ENCODE data around the gene BBS9. TPM values are rescaled to one million over a fixed set of nuclear protein-coding genes. Genes with fewer than 3 reads are reported as not detected.
"Not testable (repeated sequence)": the region's sequence is repeated elsewhere in the genome, so short reads cannot be mapped to it uniquely, and the experiment has no call there.

Gene BBS9
- total RNA-seq, 4 donors from 2014 or later, result 11.2 to 34.5 (median 20.4) TPM

GRCh38 chr7:33471636-33472242 is 342.4 kb downstream of the BBS9 start:
- Histone ChIP-seq H3K27me3 (no peaks in the 10 kb centered on the region), H3K9me3 (no peaks in the 10 kb centered on the region), H3K27ac (no peak overlapping the region), H3K4me3 (no peak overlapping the region), H3K36me3 (no peaks in the 10 kb centered on the region), H3K4me1 (no peaks in the 10 kb centered on the region)
- no peak for ATAC-seq
- TF ChIP-seq POLR2AphosphoS5 (IDR thresholded peaks at IDR 0.05), result no peak
- no peak for TF ChIP-seq EP300 (IDR thresholded peaks at IDR 0.05)
- no peak for TF ChIP-seq POLR2A (IDR thresholded peaks at IDR 0.05)
- TF ChIP-seq CTCF (IDR thresholded peaks at IDR 0.05), result no peak
- 93% methylated on average over 2 to 3 of the region's 3 CpGs for WGBS, 2 donors (ENCODE audit: low coverage in 1 of 2)

GRCh38 chr7:33472348-33473025 is 343.1 kb downstream of the BBS9 start:
- Histone ChIP-seq H3K36me3 (no peaks in the 10 kb centered on the region), H3K4me3 (no peak overlapping the region), H3K27me3 (no peaks in the 10 kb centered on the region), H3K4me1 (no peaks in the 10 kb centered on the region), H3K9me3 (no peaks in the 10 kb centered on the region), H3K27ac (no peak overlapping the region)
- ATAC-seq, result no peak
- TF ChIP-seq CTCF (IDR thresholded peaks at IDR 0.05) (no peak), POLR2A (IDR thresholded peaks at IDR 0.05) (no peak), POLR2AphosphoS5 (IDR thresholded peaks at IDR 0.05) (no peak), EP300 (IDR thresholded peaks at IDR 0.05) (no peak)
- 77 to 92% methylated on average over 4 of the region's 4 CpGs for WGBS, 2 donors (ENCODE audit: low coverage in 1 of 2)

- WGBS, 2 donors (ENCODE audit: low coverage in 1 of 2), result 92 to 100% methylated on average over 1 of the region's 1 CpG
- ATAC-seq, result no peak
- H3K4me3 ChIP-seq, result no peak overlapping the region
- H3K9me3 ChIP-seq, result no peaks in the 10 kb centered on the region
- H3K27ac ChIP-seq, result no peak overlapping the region
- H3K4me1 ChIP-seq, result no peaks in the 10 kb centered on the region
- H3K27me3 ChIP-seq, result no peaks in the 10 kb centered on the region
- TF ChIP-seq CTCF (IDR thresholded peaks at IDR 0.05), result no peak
- no peak for TF ChIP-seq POLR2A (IDR thresholded peaks at IDR 0.05)
- TF ChIP-seq POLR2AphosphoS5 (IDR thresholded peaks at IDR 0.05), result no peak
- no peak for TF ChIP-seq EP300 (IDR thresholded peaks at IDR 0.05)
- no peaks in the 10 kb centered on the region for H3K36me3 ChIP-seq
Measured at GRCh38 chr7:33477719-33478480, 348.5 kb downstream of the BBS9 start.

- not testable (repeated sequence) for H3K27ac ChIP-seq, H3K36me3 ChIP-seq, H3K4me1 ChIP-seq, H3K27me3 ChIP-seq, ATAC-seq, H3K4me3 ChIP-seq, H3K9me3 ChIP-seq
- 88 to 100% methylated on average over 1 of the region's 1 CpG for WGBS, 2 donors (ENCODE audit: low coverage in 1 of 2)
Measured at GRCh38 chr7:33484476-33484875, 355.1 kb downstream of the BBS9 start.

GRCh38 chr7:33485747-33486493 is 356.6 kb downstream of the BBS9 start:
- Histone ChIP-seq H3K27ac (no peak overlapping the region), H3K27me3 (no peaks in the 10 kb centered on the region), H3K4me1 (no peaks in the 10 kb centered on the region), H3K4me3 (no peak overlapping the region), H3K36me3 (no peaks in the 10 kb centered on the region), H3K9me3 (no peaks in the 10 kb centered on the region)
- WGBS, 2 donors (ENCODE audit: low coverage in 1 of 2), result 75 to 81% methylated on average over 2 to 4 of the region's 4 CpGs
- TF ChIP-seq CTCF (IDR thresholded peaks at IDR 0.05), result no peak
- TF ChIP-seq POLR2AphosphoS5 (IDR thresholded peaks at IDR 0.05), result no peak
- TF ChIP-seq EP300 (IDR thresholded peaks at IDR 0.05), result no peak
- no peak for TF ChIP-seq POLR2A (IDR thresholded peaks at IDR 0.05)
- no peak for ATAC-seq

Data from gastroesophageal sphincter (tissue), 4 donors.